DMS53 treated with DMSO at 0.1 percent for 48 hours (cell line): ENCODE results near the gene KRT4.
A peak's percentile ranks its signal among the peaks of the same experiment; 100 is the strongest.
"Not testable (repeated sequence)": the region's sequence is repeated elsewhere in the genome, so short reads cannot be mapped to it uniquely, and the experiment has no call there.

Experiments
- DNase-seq: peaks from one replicate; lab custom pipeline; 2025; ENCODE audit not compliant: unreplicated experiment; lab: John Stamatoyannopoulos, UW

KRT4 gene

DNA sequence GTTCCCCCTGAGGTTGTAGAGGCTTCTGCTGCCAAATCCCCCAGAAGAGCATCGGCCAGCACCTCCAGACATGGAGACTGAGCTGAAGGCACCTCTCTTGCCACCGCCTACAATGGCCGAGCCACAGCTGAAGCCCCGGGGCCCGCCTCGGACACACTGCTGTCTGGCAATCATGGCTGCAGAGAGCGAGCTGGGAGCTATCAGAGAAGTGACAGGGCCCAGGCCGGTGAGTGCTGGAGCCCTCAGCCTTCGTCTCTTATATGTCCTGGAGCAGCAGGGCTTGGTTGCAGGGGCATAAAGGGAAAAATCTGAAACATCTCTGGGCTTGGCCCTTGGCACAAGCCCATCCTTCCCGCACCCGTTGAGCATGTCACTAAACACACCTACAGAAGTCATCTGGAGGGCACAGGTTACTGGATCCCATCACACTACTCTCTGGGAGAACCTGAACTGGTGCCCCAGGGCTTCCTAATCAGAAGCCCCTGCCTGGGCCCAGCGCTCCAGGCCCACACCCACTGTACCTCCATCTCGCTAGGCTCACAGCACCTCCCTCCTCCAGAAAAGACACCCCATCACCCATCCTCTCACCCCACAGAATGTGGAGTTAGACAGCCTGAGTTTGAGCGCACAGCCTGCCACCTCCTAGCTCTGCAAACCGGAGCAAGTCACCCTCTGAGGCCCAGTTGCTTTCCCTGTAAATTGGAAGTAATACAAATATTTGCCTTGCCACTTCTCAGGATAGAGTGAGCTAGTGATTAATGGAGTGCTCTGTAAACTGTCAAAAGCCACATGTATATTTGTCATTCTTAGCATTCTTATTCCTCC is at the start of gene KRT4:
Gene KRT4, minus strand, starts transcription at position 232 of the 825 bp plus-strand sequence. Its CDS starts 58 bp downstream, at position 174.
- peak; percentile 77 for DNase-seq

GRCh38 chr12:52862023-52862422 is 48.1 kb upstream of the KRT4 start:
- no peak for DNase-seq

GRCh38 chr12:52861511-52861910 is 47.6 kb upstream of the KRT4 start:
- no peak for DNase-seq

- DNase-seq = no peak
Measured at GRCh38 chr12:52860102-52860823, 46.3 kb upstream of the KRT4 start.

- no peak for DNase-seq
Measured at GRCh38 chr12:52857500-52857899, 43.6 kb upstream of the KRT4 start.

DNA sequence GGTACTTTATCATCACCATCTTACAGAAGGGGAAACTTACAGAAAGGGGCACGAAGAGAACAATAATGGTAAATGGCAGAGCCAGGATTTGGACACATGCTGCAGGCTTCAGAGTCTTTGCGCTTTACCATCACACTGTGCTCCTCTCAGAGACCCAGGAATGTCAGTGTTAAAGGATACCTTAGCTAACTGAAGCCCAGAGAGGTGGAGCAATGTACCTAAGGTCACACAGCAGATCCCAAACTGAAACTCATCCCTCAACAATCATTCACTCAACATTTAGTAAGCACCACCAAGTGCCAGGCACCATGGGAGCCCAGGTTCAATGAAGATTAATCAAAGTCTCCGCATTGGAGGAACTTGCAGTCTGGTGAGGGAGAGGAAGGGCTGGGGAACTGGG is 42.9 kb upstream of the KRT4 start:
- no peak for DNase-seq

- DNase-seq = not testable (repeated sequence)
Measured at GRCh38 chr12:52856077-52856476, 42.2 kb upstream of the KRT4 start.

DNA sequence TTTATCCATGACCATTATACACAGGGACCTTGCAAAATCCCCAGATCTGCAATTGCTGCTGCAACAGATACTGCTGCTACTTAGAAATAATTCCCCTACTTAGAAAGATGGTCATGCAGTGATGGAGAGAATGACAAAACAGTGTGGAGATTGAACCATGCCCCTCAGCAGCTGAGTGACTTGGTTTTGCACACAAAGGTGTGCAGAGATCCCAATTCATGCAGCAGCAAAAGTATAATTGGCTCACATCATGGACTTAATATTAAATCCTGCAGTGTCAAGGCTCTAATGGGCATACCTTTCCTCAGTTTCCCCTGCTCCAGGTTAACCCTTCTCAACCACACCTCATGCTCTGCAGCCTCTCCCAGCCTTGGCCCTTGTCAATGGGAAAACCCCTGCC is 37.9 kb upstream of the KRT4 start:
- DNase-seq = no peak

DNA sequence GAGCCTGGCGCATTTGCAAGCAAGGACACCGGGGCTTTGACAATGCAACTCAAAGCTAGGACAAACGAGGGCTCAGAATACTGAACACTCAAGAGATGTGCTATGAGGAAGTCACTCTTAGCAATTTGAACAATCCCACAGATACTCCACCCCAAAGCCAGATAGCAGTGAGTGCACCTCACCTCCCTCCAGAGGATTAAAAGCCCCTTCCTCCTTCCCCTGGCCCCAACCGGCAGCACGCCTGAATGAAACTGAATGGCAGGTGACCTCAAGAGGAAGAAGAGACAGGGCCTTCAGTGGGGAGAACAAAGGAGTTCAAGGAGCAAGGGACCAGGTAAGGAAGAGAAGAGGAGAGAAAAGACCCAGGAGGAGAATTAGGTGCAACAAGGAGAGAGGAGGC is 36.8 kb upstream of the KRT4 start:
- no peak for DNase-seq

DNA sequence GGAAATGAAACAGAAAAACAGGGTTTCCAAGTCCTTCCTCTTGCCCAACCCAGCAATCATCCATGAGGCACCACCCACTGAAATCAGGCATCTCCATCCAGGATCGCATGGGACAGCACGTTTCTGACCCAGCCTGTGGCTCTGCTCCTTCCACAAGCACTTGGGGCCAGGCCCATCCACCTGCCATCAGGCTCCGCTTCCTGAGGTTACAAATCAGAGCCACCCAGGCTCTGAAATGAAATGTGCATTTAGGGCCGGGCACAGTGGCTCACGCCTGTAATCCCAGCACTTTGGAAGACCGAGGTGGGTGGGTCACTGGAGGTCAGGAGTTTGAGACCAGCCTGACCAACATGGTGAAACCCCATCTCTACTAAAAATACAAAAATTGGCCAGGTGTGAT is 35.6 kb upstream of the KRT4 start:
- no peak for DNase-seq

DNA sequence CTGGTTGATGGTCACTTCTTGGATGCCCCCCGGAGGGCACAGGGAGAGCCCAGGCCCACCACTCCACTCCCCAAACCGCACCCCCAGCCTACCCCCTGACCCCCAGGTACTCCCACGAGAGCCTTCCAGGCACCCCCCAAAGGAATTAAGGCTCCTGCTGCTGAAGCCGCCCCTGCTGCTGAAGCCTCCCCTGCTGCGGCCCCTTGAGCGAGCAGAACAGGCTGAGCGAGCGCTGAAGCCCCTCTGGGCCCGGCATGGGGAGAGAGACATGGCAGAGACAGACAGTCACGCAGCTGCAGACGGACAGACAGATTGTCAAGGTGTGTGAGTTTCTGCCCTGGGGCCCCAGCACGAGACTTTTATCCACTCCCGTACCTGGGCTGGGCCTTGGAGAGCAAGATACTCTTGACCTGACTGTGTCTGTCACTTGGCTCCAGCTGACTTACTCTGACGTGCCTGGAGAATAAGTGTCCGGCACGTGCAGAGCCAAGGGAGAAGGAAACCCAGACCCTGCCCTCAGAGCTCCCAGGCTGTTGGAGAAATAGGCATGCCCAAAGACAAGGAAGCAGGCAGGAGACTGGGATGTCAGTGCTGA is 34.8 kb upstream of the KRT4 start, which contains the start of gene KRT78:
Gene KRT78, minus strand, starts transcription at position 334 of the 595 bp plus-strand sequence. Its CDS starts 64 bp downstream, at position 270.
- no peak for DNase-seq

DNA sequence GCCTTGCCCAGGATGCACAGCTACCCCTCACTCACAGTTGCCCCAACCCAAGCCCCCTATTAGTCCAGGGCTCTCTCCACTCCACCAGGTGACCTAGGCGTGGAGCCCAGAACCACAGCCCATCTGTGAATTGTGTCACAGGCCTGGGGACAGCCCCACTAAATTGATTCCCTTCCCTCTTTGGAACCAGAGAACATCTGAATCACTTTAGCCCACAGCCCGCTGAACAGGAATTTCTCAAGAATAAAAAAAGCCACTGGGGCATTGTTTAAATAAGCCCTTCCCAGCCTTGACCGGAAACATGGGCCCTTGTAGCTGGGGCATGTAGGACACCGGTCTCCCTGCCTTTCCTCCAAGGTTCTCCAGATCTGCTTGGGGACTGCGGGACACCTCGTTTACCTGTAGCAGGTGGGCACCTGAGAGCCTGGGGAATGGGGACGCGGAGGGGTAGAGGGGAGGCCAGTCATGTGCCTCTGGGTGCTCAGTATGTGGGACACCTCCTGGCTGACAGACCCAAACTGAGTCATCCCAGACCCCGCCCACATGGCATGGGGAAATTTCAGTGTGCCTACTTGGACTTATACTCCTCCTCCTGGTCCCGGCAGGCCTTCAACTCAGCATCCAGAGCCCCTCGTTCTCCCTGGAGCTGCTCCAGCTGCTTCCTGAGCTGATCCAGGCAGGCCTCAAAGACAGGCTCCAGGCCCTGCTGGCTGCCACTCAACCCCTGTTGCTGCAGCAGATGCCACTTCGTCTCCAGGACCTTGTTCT is 33.6 kb upstream of the KRT4 start:
- no peak for DNase-seq

- no peak for DNase-seq
Measured at GRCh38 chr12:52846356-52846970, 32.5 kb upstream of the KRT4 start.

GRCh38 chr12:52845946-52846345 is 32.0 kb upstream of the KRT4 start:
- no peak for DNase-seq

DNA sequence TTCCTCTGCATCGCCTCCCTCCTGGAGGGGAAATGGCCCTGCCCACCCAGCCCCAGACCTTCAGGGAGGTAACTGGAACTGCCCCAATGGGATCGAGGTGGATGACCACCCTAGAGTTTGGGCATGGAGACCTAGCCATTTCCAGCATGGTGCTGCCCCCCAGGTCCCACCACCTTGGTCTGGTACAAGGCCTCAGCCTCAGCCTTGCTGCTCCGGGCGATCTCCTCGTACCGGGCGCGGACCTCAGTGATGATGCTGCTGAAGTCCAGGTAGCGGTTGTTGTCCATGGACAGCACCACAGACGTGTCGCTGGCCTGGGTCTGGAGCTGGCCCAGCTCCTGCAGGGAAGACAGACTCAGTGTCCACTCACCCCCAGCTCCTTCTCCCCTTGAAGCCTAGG is 30.5 kb upstream of the KRT4 start:
- DNase-seq = no peak

DNA sequence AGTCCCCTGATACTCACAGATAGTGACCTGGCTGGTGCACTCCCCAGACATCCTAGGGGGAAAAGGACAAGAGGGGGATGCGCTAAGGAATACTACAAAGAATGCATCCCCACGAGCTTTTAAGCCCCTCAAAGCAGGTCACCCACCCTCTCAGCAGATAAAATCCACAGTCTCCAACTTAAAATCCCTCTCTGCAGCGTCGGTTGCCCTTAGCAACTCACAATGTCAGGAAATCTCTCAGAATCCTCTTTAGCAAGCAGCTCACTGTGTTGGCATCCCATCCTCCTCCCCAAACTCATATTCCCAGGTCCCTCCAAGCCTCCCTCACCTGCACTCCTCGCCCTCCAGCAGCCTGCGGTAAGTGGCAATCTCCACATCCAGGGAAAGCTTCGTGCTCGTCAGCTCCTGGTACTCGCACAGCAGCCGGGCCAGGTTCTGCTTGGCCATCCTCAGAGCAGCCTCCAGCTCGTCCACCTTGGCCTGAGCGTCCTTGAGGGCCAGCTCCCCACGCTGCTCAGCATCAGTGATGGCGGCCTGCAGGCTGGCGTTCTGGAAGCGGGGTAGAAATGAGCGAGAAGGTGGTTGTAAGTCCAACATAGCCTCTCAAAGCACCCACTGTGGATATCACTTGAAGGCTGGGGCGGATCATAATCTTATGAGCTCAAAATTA is 25.7 kb upstream of the KRT4 start:
- no peak for DNase-seq

DNA sequence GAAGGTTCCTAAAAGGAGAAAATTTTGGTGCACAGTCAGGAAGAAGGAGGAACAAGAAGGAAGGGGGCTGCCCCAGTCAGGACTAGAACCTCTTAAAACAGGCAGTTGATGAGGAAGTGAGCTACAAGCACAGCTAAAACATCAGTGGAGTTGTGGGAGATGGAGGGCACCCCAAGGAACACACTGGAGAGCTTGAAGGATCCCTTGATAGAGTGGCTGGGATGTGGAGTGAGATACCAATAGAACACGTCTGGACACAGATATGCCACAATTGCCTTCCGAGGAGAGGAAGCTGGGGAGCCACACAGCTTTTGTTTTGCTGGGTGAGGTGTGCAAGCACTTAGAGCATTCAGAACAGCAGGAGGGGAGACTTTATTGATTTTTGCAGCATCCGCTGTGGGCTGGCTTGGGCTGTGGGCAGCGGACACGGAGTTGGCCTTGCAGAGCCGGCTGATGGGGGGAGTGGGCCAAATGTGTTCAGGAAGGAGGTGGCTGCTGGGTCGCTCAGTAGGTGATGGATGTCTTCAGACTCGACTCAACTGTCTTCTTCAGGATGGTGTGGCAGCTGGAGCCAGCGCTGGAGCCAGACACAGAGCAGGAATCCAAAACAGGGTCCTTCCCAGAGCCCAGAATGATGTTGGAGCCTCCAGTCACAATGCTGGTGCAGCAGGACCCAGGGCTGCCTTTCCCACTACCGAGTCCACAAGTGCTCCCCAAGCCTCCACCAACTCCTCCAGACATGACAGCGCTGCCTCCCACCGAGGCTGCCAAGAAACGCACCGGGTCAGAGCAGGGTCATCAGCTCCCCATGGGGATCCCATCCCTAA is 24.9 kb upstream of the KRT4 start:
- DNase-seq = no peak

GRCh38 chr12:52837781-52838608 is 24.1 kb upstream of the KRT4 start:
- no peak for DNase-seq

- no peak for DNase-seq
Measured at GRCh38 chr12:52837413-52837741, 23.5 kb upstream of the KRT4 start.
